Amygdala (tissue), 56 donors: Measurements from ENCODE around the gene ATP10A.

Experiments used
- DNase-seq, 56 donors: peaks; one replicate each; lab custom pipeline; 2025; lab: John Stamatoyannopoulos, UW

Gene ATP10A

GRCh38 chr15:25711164-25711563 is 152.0 kb downstream of the ATP10A start:
- DNase-seq, result no peak

DNA sequence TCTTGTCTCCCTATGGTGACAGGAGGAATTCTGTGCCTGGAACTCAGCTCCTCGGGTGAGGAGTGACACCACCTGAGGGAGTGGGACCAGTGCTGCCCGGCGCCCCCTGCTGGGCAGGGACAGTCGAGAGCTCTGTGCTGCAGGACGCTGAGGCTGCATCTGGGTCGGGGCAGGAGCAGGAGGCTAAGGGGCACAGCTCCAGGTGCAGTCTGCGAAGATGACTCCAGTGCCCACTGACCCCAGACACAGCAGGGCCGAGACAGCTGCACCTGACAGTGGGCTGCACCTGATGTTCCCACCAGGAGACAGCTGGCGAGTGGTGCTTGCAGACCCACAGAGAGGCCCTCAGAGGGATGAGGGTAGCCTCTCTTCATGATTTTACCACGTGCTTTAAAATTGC is 152.9 kb downstream of the ATP10A start:
- DNase-seq, result peak in 3 of 56 donors; percentile 11 to 23 (median 21)

DNA sequence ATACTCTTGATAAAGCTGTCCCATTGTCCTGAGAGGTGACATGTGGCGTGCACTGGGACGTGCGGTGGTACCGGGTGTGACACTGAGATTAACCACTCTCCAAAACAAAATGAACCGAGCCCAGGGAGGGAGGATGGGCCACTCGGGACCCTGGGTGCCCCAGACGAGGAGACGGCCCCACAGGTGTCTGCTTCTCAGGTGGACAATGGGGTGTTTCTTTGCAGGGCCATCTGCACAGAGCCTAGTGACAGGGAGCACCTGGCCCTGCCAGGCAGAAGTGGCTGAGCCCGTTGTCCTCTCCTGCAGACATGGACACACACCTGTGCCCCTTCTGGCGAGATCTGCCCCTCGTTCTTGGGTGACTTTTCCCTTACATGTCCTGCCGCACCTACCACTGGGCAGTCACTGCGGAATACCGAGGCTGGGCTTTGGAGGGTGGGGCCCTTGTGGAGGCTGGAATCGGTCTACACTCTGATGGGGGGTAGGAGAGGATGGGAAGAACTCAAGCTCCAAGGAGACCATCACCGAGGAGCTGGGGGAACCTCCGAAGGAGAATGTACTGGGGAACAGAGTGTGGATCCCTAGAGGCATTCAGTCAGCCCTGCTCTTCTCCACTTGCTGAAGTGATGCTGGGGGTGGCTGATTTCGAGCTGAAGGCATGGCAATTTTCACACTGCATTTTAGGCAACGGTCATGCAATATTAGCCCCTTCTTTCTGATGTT is 153.5 kb downstream of the ATP10A start:
- no peak for DNase-seq

DNA sequence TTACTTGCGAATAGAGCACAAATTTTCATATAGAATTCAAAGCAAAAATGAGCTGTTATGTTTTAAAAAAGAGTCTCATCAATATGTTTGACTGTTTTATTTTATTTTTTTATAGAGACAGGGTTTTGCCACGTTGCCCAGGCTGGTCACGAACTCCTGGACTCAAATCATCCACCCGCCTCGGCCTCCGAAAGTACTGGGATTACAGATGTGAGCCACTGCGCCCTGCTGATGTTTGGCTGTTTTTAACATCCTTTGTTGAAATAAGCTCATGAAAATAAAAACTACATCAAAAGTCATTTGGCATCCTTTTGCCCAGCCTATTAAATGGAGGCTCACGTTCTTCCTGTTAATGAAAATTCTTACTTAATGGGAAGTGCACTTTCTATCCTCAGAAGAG is 154.7 kb downstream of the ATP10A start:
- no peak for DNase-seq

GRCh38 chr15:25707656-25708365 is 155.3 kb downstream of the ATP10A start:
- DNase-seq, result no peak

DNA sequence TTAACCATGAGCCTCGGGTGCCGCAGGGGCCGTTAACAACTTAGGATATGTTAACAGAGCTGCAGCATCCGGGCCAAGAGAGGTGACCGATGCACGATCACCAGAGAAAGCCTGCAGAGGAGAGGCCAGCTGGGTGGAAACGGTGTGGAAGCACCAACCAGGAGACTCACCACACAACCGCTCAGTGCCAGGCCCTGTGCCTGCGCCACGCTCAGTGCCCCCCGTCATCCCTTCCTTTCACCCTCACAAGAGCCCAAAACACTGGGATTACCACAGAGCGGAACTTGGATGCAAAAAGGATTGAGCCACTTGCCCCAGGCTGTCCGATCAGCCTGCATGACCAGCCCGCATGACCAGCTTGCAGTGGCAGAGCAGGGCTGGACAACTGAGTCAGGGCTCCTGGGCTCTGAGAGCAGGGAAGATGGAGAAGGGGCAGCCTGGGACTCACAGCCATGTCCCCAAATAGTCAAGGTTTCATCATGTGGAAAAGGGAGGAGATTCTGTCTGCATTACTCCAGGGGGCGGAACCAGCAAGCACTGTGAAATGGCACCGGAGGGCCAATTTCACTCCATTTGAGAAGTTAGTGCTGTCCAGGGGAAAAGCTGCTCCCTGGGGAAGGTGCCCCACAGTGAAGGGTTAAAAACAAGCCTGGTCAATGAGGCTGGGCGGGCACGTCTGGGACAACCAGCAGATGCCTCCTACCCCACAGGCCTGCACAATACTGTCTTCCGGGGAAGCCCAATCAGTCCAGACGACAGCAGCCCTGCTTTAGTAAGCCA is 156.8 kb downstream of the ATP10A start:
- no peak for DNase-seq

GRCh38 chr15:25705433-25706115 is 157.6 kb downstream of the ATP10A start:
- peak in 2 of 56 donors; percentile 24 to 40 for DNase-seq

- no peak for DNase-seq
These were observed 159.4 kb downstream of the ATP10A start for GRCh38 chr15:25703726-25704125.

DNA sequence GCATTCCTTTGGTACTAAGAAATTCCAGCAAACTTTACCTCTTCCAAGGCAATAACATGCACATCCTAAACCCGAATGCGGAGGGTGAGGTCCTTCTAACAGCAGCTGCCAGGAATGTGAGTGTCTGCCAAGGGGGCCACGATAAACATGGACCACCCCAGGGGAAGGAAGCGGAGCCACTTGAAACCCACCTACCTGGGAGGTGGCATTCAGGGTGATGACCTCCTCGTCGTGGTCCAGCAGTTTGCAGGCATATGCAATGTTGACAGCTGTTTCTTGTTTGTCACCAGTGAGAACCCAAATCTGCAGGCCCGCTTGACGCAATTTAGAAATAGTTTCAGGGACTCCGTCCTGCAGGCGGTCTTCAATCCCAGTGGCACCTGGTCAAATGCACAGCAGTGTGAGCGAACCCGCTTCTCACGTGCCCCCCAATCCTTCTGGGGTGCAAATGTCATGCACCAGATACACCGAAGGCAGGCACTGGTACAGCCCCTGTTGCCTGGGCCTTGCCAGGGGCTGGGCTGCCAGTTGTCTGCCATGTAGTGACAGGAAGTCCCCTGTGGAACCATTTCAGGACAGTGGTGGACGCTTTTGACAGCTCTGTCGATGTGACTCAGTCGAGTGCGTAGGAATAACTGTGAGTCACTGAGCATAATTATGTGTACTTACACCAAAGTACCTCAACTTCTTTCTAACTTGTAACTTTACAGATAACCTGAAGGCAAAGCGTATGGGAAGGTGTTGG is 161.2 kb downstream of the ATP10A start:
- no peak for DNase-seq

- DNase-seq, result no peak
These were observed 162.2 kb downstream of the ATP10A start for GRCh38 chr15:25700916-25701315.

DNA sequence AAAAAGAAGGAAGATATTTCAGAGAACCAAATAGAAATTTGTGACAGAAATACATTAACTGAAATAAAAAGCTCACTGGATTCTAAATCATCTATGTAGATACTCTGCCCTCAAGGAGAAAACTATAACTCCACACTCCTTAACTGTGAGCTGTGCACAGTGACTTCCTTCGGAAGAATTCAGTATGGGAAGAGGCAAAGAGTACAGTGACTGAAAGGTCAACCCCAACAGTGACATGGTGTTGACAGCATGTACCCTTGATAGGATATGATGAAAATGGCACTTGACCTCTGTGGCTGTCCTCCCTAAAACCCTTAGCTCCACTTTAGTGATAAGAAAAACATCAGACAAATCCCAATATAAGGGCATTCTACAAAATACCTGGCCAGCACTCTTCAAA is 165.5 kb downstream of the ATP10A start:
- DNase-seq, result no peak

GRCh38 chr15:25695875-25696760 is 167.0 kb downstream of the ATP10A start:
- DNase-seq, result no peak

- DNase-seq, result no peak
These were observed 168.3 kb downstream of the ATP10A start for GRCh38 chr15:25694823-25695312.

- no peak for DNase-seq
These were observed 168.9 kb downstream of the ATP10A start for GRCh38 chr15:25694239-25694584.

DNA sequence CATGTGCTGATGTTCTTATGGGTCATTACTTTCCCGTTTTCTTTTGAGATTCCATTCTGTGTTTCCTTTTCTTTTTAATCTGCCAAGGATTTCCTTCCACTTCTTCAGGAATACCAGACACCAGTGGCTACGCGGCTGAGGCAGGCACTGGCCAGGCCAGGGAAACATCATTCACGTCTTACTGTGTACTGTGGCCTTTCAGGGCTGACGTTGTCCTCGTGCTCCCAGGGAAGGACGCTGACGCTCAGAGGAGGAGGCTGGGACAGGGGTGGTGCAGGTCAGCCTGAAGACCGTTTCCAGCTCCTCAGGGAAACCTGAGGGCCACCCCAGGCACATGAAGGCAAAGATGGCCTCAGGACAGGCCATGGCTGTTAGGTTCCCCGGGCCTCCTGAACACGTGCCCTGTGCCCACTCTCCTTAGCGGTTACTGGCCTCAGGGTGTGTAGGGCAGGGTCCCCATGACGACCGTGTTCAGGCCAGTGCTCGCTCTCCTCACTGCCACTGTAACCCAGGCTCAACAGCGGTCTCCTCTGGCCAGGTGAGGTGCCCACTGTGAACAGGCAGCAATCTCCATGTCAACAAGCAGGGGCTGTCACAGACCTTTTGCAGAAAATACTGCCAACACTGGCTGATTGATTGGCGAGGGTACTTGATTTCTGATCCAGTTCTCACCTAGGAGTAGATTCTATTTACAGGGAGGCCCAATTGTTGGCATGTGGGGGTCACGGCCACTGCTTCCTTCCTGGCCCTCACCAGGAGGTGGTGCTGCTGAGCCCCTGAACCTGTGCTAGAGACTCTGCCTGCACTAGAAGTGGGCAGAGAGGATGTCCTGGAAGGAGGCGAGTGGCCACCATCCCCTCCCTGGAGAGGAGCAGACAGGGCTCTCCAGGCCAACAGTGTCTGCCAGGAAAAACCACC is 169.5 kb downstream of the ATP10A start:
- peak in 2 of 56 donors; percentile 15 to 16 for DNase-seq

- peak in 4 of 56 donors; percentile 16 to 66 (median 22) for DNase-seq
These were observed 171.3 kb downstream of the ATP10A start for GRCh38 chr15:25691544-25692430.
